ENCODE data around the gene SRCAP. TPM values are rescaled to one million over a fixed set of nuclear protein-coding genes. Genes with fewer than 3 reads are reported as not detected.

SRCAP gene
- polyA plus RNA-seq, 1 of the 3 experiments (the other 2 are of a cell fraction): 5.6 TPM

DNA sequence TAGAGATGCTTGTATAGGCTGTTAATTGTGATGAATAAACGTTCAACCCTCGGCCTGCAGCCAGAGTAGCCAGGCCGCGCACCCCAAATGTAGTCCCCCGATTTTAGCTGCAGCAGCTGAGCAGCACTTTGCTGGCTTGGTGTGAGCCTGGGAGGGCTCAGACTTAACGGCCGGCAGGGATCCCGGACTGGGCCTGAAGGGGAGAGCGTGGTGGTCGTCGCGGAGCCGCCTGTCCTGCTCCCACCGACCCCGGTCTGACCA is 76.1 kb downstream of the SRCAP start:
- peaks cover 29% of the 10 kb centered on the region for H3F3A ChIP-seq (replicated peaks; ENCODE audit: insufficient read depth)
- H3K9me2 ChIP-seq: no peaks in the 10 kb centered on the region
- peak overlapping the region; percentile 67 to 84 for H3K4me3 ChIP-seq (ENCODE audit: low read depth in 2 of 2, low read length in 1 of 2)
- peak overlapping the region; percentile 72 to 89; a peak in 3 of 4 replicates for H3K27ac ChIP-seq (ENCODE audit: low read depth in 2 of 2, low read length in 1 of 2)
- no peak overlapping the region for H2AFZ ChIP-seq (ENCODE audit: low read depth)
- 27% methylated on average over 5 of the region's 15 CpGs for WGBS (ENCODE audit: low lambda C conversion rate)
- H3K79me2 ChIP-seq (ENCODE audit: insufficient read depth): 0 out of 2 replicates have a peak, but pooled peaks cover 14% of the 10 kb centered on the region
- H3K9me3 ChIP-seq: no peaks in the 10 kb centered on the region
- peaks cover 12 to 29% of the 10 kb centered on the region in 2 experiments; a peak in 3 of 4 replicates for H3K4me1 ChIP-seq (ENCODE audit: control insufficient read depth in 1 of 2, insufficient read depth in 2 of 2, low read depth in 1 of 2, low read length in 1 of 2)
- no peak for DNase-seq
- TF ChIP-seq RXRA (IDR thresholded peaks at IDR 0.05; ENCODE audit: borderline replicate concordance, low read depth) (no peak), SIN3A (IDR thresholded peaks at IDR 0.05; ENCODE audit: borderline replicate concordance, low read depth, low read length) (no peak), RCOR1 (IDR thresholded peaks at IDR 0.05; ENCODE audit: low read length) (no peak), JUND (IDR thresholded peaks at IDR 0.05) (no peak), NFIC (IDR thresholded peaks at IDR 0.05; ENCODE audit: borderline replicate concordance) (no peak), GATA2 (CRISPR knock-in tag; IDR thresholded peaks at IDR 0.05) (no peak)
- H3K36me3 ChIP-seq (replicated peaks in 1 of 2; ENCODE audit: control insufficient read depth in 1 of 2, insufficient read depth in 2 of 2, low read length in 1 of 2): peaks cover 19 to 35% of the 10 kb centered on the region in 2 experiments
- H4K20me1 ChIP-seq (ENCODE audit: insufficient read depth): no peaks in the 10 kb centered on the region
- CTCF ChIA-PET: interaction anchor here (0.8 to 1.5 kb wide), 4 partner anchors 10 to 166 kb away, joined by 3 to 4 read pairs (median 3); no protein-coding TSS in a partner anchor
- no peaks in the 10 kb centered on the region for H3K27me3 ChIP-seq (ENCODE audit: insufficient read depth)
- POLR2A ChIA-PET: interaction anchor here (1.1 to 1.8 kb wide), 7 partner anchors 12 to 147 kb away, joined by 3 to 10 read pairs (median 5); partner anchors contain the start of genes PHKG2 and ZNF629
- peak overlapping the region; percentile 89; the same call in 1 of the 2 replicates for H3K9ac ChIP-seq
- H3K4me2 ChIP-seq: peak overlapping the region; percentile 99

GRCh38 chr16:30775392-30776188 is 76.6 kb downstream of the SRCAP start:
- peak overlapping the region; percentile 89 for H3K9ac ChIP-seq
- H3K4me1 ChIP-seq (ENCODE audit: control insufficient read depth in 1 of 2, insufficient read depth in 2 of 2, low read depth in 1 of 2, low read length in 1 of 2): peaks cover 12 to 29% of the 10 kb centered on the region in 2 experiments; a peak in 3 of 4 replicates
- H2AFZ ChIP-seq (ENCODE audit: low read depth): no peak overlapping the region
- no peaks in the 10 kb centered on the region for H3K9me3 ChIP-seq
- H3K4me2 ChIP-seq: peak overlapping the region; percentile 99
- no peaks in the 10 kb centered on the region for H4K20me1 ChIP-seq (ENCODE audit: insufficient read depth)
- H3K9me2 ChIP-seq: no peaks in the 10 kb centered on the region
- H3K79me2 ChIP-seq (ENCODE audit: insufficient read depth): 0 out of 2 replicates have a peak, but pooled peaks cover 14% of the 10 kb centered on the region
- peaks cover 13 to 36% of the 10 kb centered on the region in 2 experiments for H3K36me3 ChIP-seq (replicated peaks in 1 of 2; ENCODE audit: control insufficient read depth in 1 of 2, insufficient read depth in 2 of 2, low read length in 1 of 2)
- H3K27me3 ChIP-seq (ENCODE audit: insufficient read depth): no peaks in the 10 kb centered on the region
- CTCF ChIA-PET: interaction anchor here (0.8 to 1.5 kb wide), 4 partner anchors 11 to 166 kb away, joined by 3 to 4 read pairs (median 3); no protein-coding TSS in a partner anchor
- peaks cover 32% of the 10 kb centered on the region for H3F3A ChIP-seq (replicated peaks; ENCODE audit: insufficient read depth)
- peak overlapping the region; percentile 67 to 84 for H3K4me3 ChIP-seq (ENCODE audit: low read depth in 2 of 2, low read length in 1 of 2)
- DNase-seq: peak; percentile 96
- peak overlapping the region; percentile 72 to 89 for H3K27ac ChIP-seq (ENCODE audit: low read depth in 2 of 2, low read length in 1 of 2)
- POLR2A ChIA-PET: interaction anchor here (1.1 to 1.8 kb wide), 7 partner anchors 11 to 147 kb away, joined by 3 to 10 read pairs (median 5); partner anchors contain the start of genes PHKG2 and ZNF629
- WGBS (ENCODE audit: low lambda C conversion rate): 2% methylated on average over 20 of the region's 81 CpGs
- no peak for TF ChIP-seq FOXM1 (IDR thresholded peaks at IDR 0.05; ENCODE audit: low read depth)
- TF ChIP-seq FOXJ3 (CRISPR knock-in tag; IDR thresholded peaks at IDR 0.05): no peak
- TF ChIP-seq NRF1 (IDR thresholded peaks at IDR 0.05; ENCODE audit: low read depth, low read length): no peak
- peak; percentile 86 for TF ChIP-seq POLR2AphosphoS5 (IDR thresholded peaks at IDR 0.05; ENCODE audit: low read depth, low read length)
- TF ChIP-seq, protein P1, sequence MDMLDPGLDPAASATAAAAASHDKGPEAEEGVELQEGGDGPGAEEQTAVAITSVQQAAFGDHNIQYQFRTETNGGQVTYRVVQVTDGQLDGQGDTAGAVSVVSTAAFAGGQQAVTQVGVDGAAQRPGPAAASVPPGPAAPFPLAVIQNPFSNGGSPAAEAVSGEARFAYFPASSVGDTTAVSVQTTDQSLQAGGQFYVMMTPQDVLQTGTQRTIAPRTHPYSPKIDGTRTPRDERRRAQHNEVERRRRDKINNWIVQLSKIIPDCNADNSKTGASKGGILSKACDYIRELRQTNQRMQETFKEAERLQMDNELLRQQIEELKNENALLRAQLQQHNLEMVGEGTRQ (IDR thresholded peaks at IDR 0.05; ENCODE audit: borderline replicate concordance, low read depth, low read length): no peak
- TF ChIP-seq ELF1 (IDR thresholded peaks at IDR 0.05): peak; percentile 54
- no peak for TF ChIP-seq SMC3 (IDR thresholded peaks at IDR 0.05; ENCODE audit: low read depth, low read length)
- peak; percentile 54; the same call in 1 of the 2 replicates for TF ChIP-seq TAF1 (IDR thresholded peaks at IDR 0.05; ENCODE audit: borderline replicate concordance, low read depth, low read length)
- peak; percentile 54 for TF ChIP-seq GABPA (IDR thresholded peaks at IDR 0.05; ENCODE audit: low read depth)
- TF ChIP-seq ZBTB33 (IDR thresholded peaks at IDR 0.05; ENCODE audit: borderline replicate concordance, low read depth): peak; percentile 49; the same call in 1 of the 2 replicates
- TF ChIP-seq RAD21 (IDR thresholded peaks at IDR 0.05; ENCODE audit: low read length): no peak
- peak; percentile 92 for TF ChIP-seq MAX (IDR thresholded peaks at IDR 0.05; ENCODE audit: low read depth)
- TF ChIP-seq NFIC (IDR thresholded peaks at IDR 0.05; ENCODE audit: borderline replicate concordance): no peak; the same call in 1 of the 2 replicates
- TF ChIP-seq TEAD4 (IDR thresholded peaks at IDR 0.05; ENCODE audit: borderline replicate concordance, insufficient read depth): peak; percentile 33; the same call in 1 of the 2 replicates
- TF ChIP-seq MEF2A (IDR thresholded peaks at IDR 0.05; ENCODE audit: borderline replicate concordance, low read depth): no peak
- TF ChIP-seq, protein P2, sequence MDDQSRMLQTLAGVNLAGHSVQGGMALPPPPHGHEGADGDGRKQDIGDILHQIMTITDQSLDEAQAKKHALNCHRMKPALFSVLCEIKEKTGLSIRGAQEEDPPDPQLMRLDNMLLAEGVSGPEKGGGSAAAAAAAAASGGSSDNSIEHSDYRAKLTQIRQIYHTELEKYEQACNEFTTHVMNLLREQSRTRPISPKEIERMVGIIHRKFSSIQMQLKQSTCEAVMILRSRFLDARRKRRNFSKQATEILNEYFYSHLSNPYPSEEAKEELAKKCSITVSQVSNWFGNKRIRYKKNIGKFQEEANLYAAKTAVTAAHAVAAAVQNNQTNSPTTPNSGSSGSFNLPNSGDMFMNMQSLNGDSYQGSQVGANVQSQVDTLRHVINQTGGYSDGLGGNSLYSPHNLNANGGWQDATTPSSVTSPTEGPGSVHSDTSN (IDR thresholded peaks at IDR 0.05): peak; percentile 57
- peak; percentile 77; the same call in 1 of the 2 replicates for TF ChIP-seq YY1 (IDR thresholded peaks at IDR 0.05; ENCODE audit: low read depth)
- TF ChIP-seq TCF12 (IDR thresholded peaks at IDR 0.05): no peak
- TF ChIP-seq JUND (IDR thresholded peaks at IDR 0.05): no peak
- no peak for TF ChIP-seq RCOR1 (IDR thresholded peaks at IDR 0.05; ENCODE audit: low read length)
- TF ChIP-seq EP300 (IDR thresholded peaks at IDR 0.05; ENCODE audit: borderline replicate concordance in 1 of 2, low read depth in 1 of 2, low read length in 1 of 2): 0 out of 4 replicates have a peak, but pooled peaks of 1 of the 2 experiments have one; percentile 13
